Hepatocyte (in vitro differentiated cells): Measurements from ENCODE around the gene PRPSAP1. TPM values are rescaled to one million over a fixed set of nuclear protein-coding genes. Genes with fewer than 3 reads are reported as not detected.

Experiments
- DNase-seq: peaks from one replicate; pipeline ENCODE4 v3.0.0-alpha.2; 2016; ENCODE audit warnings: low spot score
- H2AFZ ChIP-seq: fragments of 200-600 bp; sonication (generic); 2 replicates; pipeline ENCODE4 v1.6.0; 2016; ENCODE audit warnings: antibody characterized with exemption, mild to moderate bottlenecking
- H3K27ac ChIP-seq: fragments of 200-600 bp; sonication (generic); 2 replicates; pipeline ENCODE4 v1.5.1; 2016; ENCODE audit warnings: mild to moderate bottlenecking
- H3K27me3 ChIP-seq: fragments of 200-600 bp; sonication (generic); 2 replicates; pipeline ENCODE4 v1.6.1; 2016
- H3K36me3 ChIP-seq: fragments of 200-600 bp; sonication (generic); replicated peaks from 2 replicates; pipeline ENCODE4 v1.5.1; 2016; ENCODE audit warnings: low read depth; ENCODE audit not compliant: insufficient read depth
- H3K4me1 ChIP-seq: fragments of 200-600 bp; sonication (generic); 2 replicates; pipeline ENCODE4 v1.5.1; 2016; ENCODE audit warnings: mild to moderate bottlenecking, moderate library complexity; ENCODE audit not compliant: insufficient read depth
- H3K4me2 ChIP-seq: fragments of 200-600 bp; sonication (generic); 2 replicates; pipeline ENCODE4 v1.6.0; 2016
- H3K4me3 ChIP-seq: fragments of 200-600 bp; sonication (generic); 2 replicates; pipeline ENCODE4 v1.5.1; 2016; ENCODE audit warnings: mild to moderate bottlenecking
- H3K79me2 ChIP-seq: fragments of 200-600 bp; sonication (generic); 2 replicates; pipeline ENCODE4 v1.6.0; 2017; ENCODE audit warnings: mild to moderate bottlenecking
- H3K9me2 ChIP-seq: fragments of 200-600 bp; sonication (generic); replicated peaks from 2 replicates; pipeline ENCODE4 v1.6.0; 2017; ENCODE audit warnings: mild to moderate bottlenecking; ENCODE audit not compliant: insufficient read depth
- H3K9me3 ChIP-seq: fragments of 200-600 bp; sonication (generic); 2 replicates; pipeline ENCODE4 v1.5.1; 2016; ENCODE audit warnings: low read depth, mild to moderate bottlenecking
- H4K20me1 ChIP-seq: fragments of 200-600 bp; sonication (generic); 2 replicates; pipeline ENCODE4 v1.6.0; 2016; ENCODE audit warnings: mild to moderate bottlenecking; ENCODE audit not compliant: insufficient read depth, poor library complexity, severe bottlenecking
- CTCF ChIP-seq: fragments of 200-600 bp; sonication (generic); IDR thresholded peaks from 2 replicates; pipeline ENCODE4 v1.5.1; 2016; ENCODE audit warnings: antibody characterized with exemption, mild to moderate bottlenecking; ENCODE audit not compliant: poor library complexity
- EZH2 ChIP-seq: fragments of 200-600 bp; sonication (generic); IDR thresholded peaks from 2 replicates; pipeline ENCODE4 v1.6.1; 2016; ENCODE audit warnings: antibody characterized with exemption, mild to moderate bottlenecking, borderline replicate concordance
- EZH2phosphoT487 ChIP-seq: fragments of 200-600 bp; sonication (generic); IDR thresholded peaks from one replicate; pipeline ENCODE4 v1.6.1; 2018; ENCODE audit warnings: antibody characterized with exemption, mild to moderate bottlenecking, low read depth, moderate library complexity; ENCODE audit not compliant: unreplicated experiment, severe bottlenecking
- WGBS: methylation state at CpG from one replicate; pipeline ENCODE4 v1.1.6; 2016; ENCODE audit warnings: low lambda C conversion rate; ENCODE audit errors: missing lambda C conversion rate; 5-methylcytosine and 5-hydroxymethylcytosine counted together
- polyA plus RNA-seq: library from polyadenylated mRNA; unstranded; fragments of >200 nt; fragmentation: Nextera tagmentation; extraction: Ambion mirVana; gene quantifications from 2 replicates; pipeline ENCODE4 v1.2.1, GENCODE V29; 2016
- total RNA-seq: library from RNA; depleted of rRNA; stranded (reverse); fragments of >200 nt; gene quantifications from 2 replicates; pipeline ENCODE4 v1.2.3, GENCODE V29; 2014

Gene PRPSAP1
- total and polyA plus RNA-seq, 2 experiments from 2014 or later = 61.8 to 62.3 TPM

GRCh38 chr17:76345377-76345974, 8.2 kb downstream of the PRPSAP1 start:
- H3K79me2 ChIP-seq = peaks cover 20% of the 10 kb centered on the region
- no peaks in the 10 kb centered on the region for H3K9me3 ChIP-seq
- H3K4me1 ChIP-seq = no peaks in the 10 kb centered on the region
- no peak for DNase-seq
- no peaks in the 10 kb centered on the region for H3K27me3 ChIP-seq
- H4K20me1 ChIP-seq = peaks cover 2% of the 10 kb centered on the region
- H3K4me3 ChIP-seq = no peak overlapping the region
- H3K27ac ChIP-seq = no peak overlapping the region
- no peak overlapping the region for H3K4me2 ChIP-seq
- no peak overlapping the region for H2AFZ ChIP-seq
- H3K9me2 ChIP-seq = no peaks in the 10 kb centered on the region
- H3K36me3 ChIP-seq = no peaks in the 10 kb centered on the region
- TF ChIP-seq CTCF (no peak), EZH2phosphoT487 (no peak), EZH2 (no peak)
- 98% methylated on average over 14 of the region's 14 CpGs for WGBS

- no peak for DNase-seq
- Histone ChIP-seq H3K4me3 (no peak overlapping the region), H3K4me2 (no peak overlapping the region), H3K27ac (no peak overlapping the region), H3K9me3 (no peaks in the 10 kb centered on the region), H3K36me3 (no peaks in the 10 kb centered on the region), H4K20me1 (no peaks in the 10 kb centered on the region), H2AFZ (no peak overlapping the region), H3K79me2 (peaks cover 14% of the 10 kb centered on the region), H3K9me2 (no peaks in the 10 kb centered on the region), H3K27me3 (no peaks in the 10 kb centered on the region), H3K4me1 (no peaks in the 10 kb centered on the region)
- WGBS = 86% methylated on average over 7 of the region's 7 CpGs
- TF ChIP-seq CTCF = no peak
- TF ChIP-seq EZH2 = no peak
- TF ChIP-seq EZH2phosphoT487 = no peak
Measured at GRCh38 chr17:76343106-76343505, 10.6 kb downstream of the PRPSAP1 start.

- Histone ChIP-seq H3K4me3 (no peak overlapping the region), H3K27me3 (no peaks in the 10 kb centered on the region), H2AFZ (no peak overlapping the region), H3K27ac (no peak overlapping the region), H4K20me1 (no peaks in the 10 kb centered on the region), H3K36me3 (no peaks in the 10 kb centered on the region), H3K79me2 (peaks cover 22% of the 10 kb centered on the region), H3K4me2 (no peak overlapping the region), H3K9me2 (no peaks in the 10 kb centered on the region), H3K9me3 (no peaks in the 10 kb centered on the region), H3K4me1 (no peaks in the 10 kb centered on the region)
- WGBS = 95% methylated on average over 6 of the region's 6 CpGs
- no peak for DNase-seq
- no peak for TF ChIP-seq EZH2phosphoT487
- no peak for TF ChIP-seq CTCF
- no peak for TF ChIP-seq EZH2
Measured at GRCh38 chr17:76341301-76341700, 12.4 kb downstream of the PRPSAP1 start.

- WGBS = 93% methylated on average over 6 of the region's 6 CpGs
- no peaks in the 10 kb centered on the region for H3K9me3 ChIP-seq
- no peaks in the 10 kb centered on the region for H3K36me3 ChIP-seq
- no peak overlapping the region for H3K27ac ChIP-seq
- TF ChIP-seq EZH2phosphoT487 (no peak), CTCF (no peak), EZH2 (no peak)
- no peak for DNase-seq
- H3K27me3 ChIP-seq = no peaks in the 10 kb centered on the region
- no peaks in the 10 kb centered on the region for H3K4me1 ChIP-seq
- peaks cover 3% of the 10 kb centered on the region for H4K20me1 ChIP-seq
- H3K9me2 ChIP-seq = no peaks in the 10 kb centered on the region
- H3K79me2 ChIP-seq = peaks cover 35% of the 10 kb centered on the region
- no peak overlapping the region for H2AFZ ChIP-seq
- H3K4me3 ChIP-seq = no peak overlapping the region
- no peak overlapping the region for H3K4me2 ChIP-seq
Measured at GRCh38 chr17:76337413-76337777, 16.3 kb downstream of the PRPSAP1 start.
